OCI-LY3 (cell line): ENCODE data around the gene ETV7.

Experiments used
- CTCF ChIP-seq: fragments of 200-600, 300-600 bp; sonication (generic); IDR thresholded peaks from 2 replicates; pipeline ENCODE4 v1.5.1; 2014; ENCODE audit warnings: antibody characterized with exemption, low read length, low read depth
- EZH2phosphoT487 ChIP-seq: fragments of 200-600 bp; shearing (Covaris generic); IDR thresholded peaks from 2 replicates; pipeline ENCODE4 v1.6.1; 2018; ENCODE audit warnings: antibody characterized with exemption, mixed run types, low read depth

- no peak for TF ChIP-seq CTCF
- TF ChIP-seq EZH2phosphoT487: no peak
These were observed 15.0 kb upstream of the ETV7 start for GRCh38 chr6:36402481-36402880.
